Measurements from ENCODE around the gene NAA10. TPM values are rescaled to one million over a fixed set of nuclear protein-coding genes. Genes with fewer than 3 reads are reported as not detected.

NAA10 gene
- total RNA-seq = 61.4 and 74.2 TPM in 2 replicates

GRCh38 chrX:153934762-153935325 is at the start of gene NAA10:
Gene NAA10, minus strand, starts transcription at chrX:153935037. Its CDS starts 133 bp downstream, at chrX:153934904.

GRCh38 chrX:153972368-153973126 is 37.7 kb upstream of the NAA10 start, which contains the start of gene TMEM187:
Gene TMEM187, plus strand, starts transcription at chrX:153972754. Its CDS starts 9,309 bp downstream, at chrX:153982063.

GRCh38 chrX:153971450-153972367 is 36.9 kb upstream of the NAA10 start, which contains the start of gene HCFC1:
Gene HCFC1, minus strand, starts transcription at chrX:153971818. Its CDS starts 978 bp downstream, at chrX:153970840.

GRCh38 chrX:153944140-153944799 is 9.4 kb upstream of the NAA10 start, which contains the start of gene RENBP:
Gene RENBP, minus strand, starts transcription at chrX:153944643. Its CDS starts 33 bp downstream, at chrX:153944610.

GRCh38 chrX:153925739-153926551 is 8.9 kb downstream of the NAA10 start, which contains the start of gene ARHGAP4:
Gene ARHGAP4, minus strand, starts transcription at chrX:153926264. Its CDS starts 62 bp downstream, at chrX:153926202.

GRCh38 chrX:153903991-153904957 is 30.6 kb downstream of the NAA10 start, which contains the start of gene AVPR2:
Gene AVPR2, plus strand, starts transcription at chrX:153904673. Its CDS starts 473 bp downstream, at chrX:153905146.

GRCh38 chrX:153885968-153886903 is 48.6 kb downstream of the NAA10 start, which contains the start of gene L1CAM:
Gene L1CAM, minus strand, starts transcription at chrX:153886173. Its CDS starts 10,337 bp downstream, at chrX:153875836.

Other genes starting within 250 kb of the NAA10 start
- 41.4 and 44.8 TPM in 2 replicates for gene SLC6A8, start 247.1 kb downstream of the NAA10 start, total RNA-seq
- 256 and 267 TPM in 2 replicates for gene BCAP31, start 210.7 kb downstream of the NAA10 start, total RNA-seq
- 3.4 and 3.9 TPM in 2 replicates for gene ABCD1, start 210.2 kb downstream of the NAA10 start, total RNA-seq
- 6.3 and 9.8 TPM in 2 replicates for gene PLXNB3, start 170.8 kb downstream of the NAA10 start, total RNA-seq
- gene SRPK3, start 154.0 kb downstream of the NAA10 start, total RNA-seq = under 0.01 and 0.43 TPM in 2 replicates
- 22.4 and 42.9 TPM in 2 replicates for gene IDH3G, start 140.7 kb downstream of the NAA10 start, total RNA-seq
- 134 and 165 TPM in 2 replicates for gene SSR4, start 140.4 kb downstream of the NAA10 start, total RNA-seq
- gene PDZD4, start 104.5 kb downstream of the NAA10 start, total RNA-seq = under 0.01 TPM in 1 of 2 replicates, not detected in the other
- 0.85 and 20.7 TPM in 2 replicates for gene L1CAM, start 48.9 kb downstream of the NAA10 start, total RNA-seq
- 0.48 TPM in 1 of 2 replicates, not detected in the other for gene AVPR2, start 30.4 kb downstream of the NAA10 start, total RNA-seq
- 6.0 and 6.7 TPM in 2 replicates for gene ARHGAP4, start 8.8 kb downstream of the NAA10 start, total RNA-seq
- gene RENBP, start 9.6 kb upstream of the NAA10 start, total RNA-seq = 2.1 and 5.5 TPM in 2 replicates
- gene HCFC1, start 36.8 kb upstream of the NAA10 start, total RNA-seq = 9.4 and 13.2 TPM in 2 replicates
- gene TMEM187, start 37.7 kb upstream of the NAA10 start, total RNA-seq = 4.9 and 8.9 TPM in 2 replicates
- 108 and 113 TPM in 2 replicates for gene IRAK1, start 84.9 kb upstream of the NAA10 start, total RNA-seq
- gene MECP2, start 162.7 kb upstream of the NAA10 start, total RNA-seq = 12.0 and 16.4 TPM in 2 replicates
- not detected in 2 replicates for gene OPN1LW, start 209.2 kb upstream of the NAA10 start, total RNA-seq
- gene OPN1MW, start 247.6 kb upstream of the NAA10 start, total RNA-seq = not detected in 2 replicates